GM12878 (cell line): ENCODE data around the gene RNF32. TPM values are rescaled to one million over a fixed set of nuclear protein-coding genes. Genes with fewer than 3 reads are reported as not detected.

Source experiments
- ATAC-seq: fragments of 200-7000 bp; cut with Tn5 transposase; 3 replicates; pipeline ENCODE4 v1.9.1; 2020; ENCODE audit warnings: mild to moderate bottlenecking, moderate library complexity
- BruUV-seq: library from RNA; stranded (reverse); fragments of 400-500 nt; replicated peaks from 2 replicates; lab custom pipeline; 2021; lab: Mats Ljungman, UMichigan
- CTCF ChIA-PET: fragments of 300-600 bp; sonication (Branson Sonifier 250); formaldehyde crosslinking; extraction: SDS; loops from one replicate; lab custom pipeline; 2021; ENCODE audit warnings: inconsistent platforms; lab: Yijun Ruan, JAX
- POLR2A ChIA-PET: fragments of 350-600 bp; formaldehyde crosslinking; extraction: SDS; loops from one replicate; lab custom pipeline; 2021; ENCODE audit warnings: inconsistent platforms; lab: Charles Lee
- RAD21 ChIA-PET: fragments of 300-600 bp; sonication (Branson Sonifier 250); formaldehyde crosslinking; loops from one replicate; lab custom pipeline; 2023; ENCODE audit warnings: antibody characterized with exemption; ENCODE audit not compliant: unreplicated experiment; lab: Charles Lee
- SMC1A ChIA-PET: fragments of 300-600 bp; sonication (Branson Sonifier 250); formaldehyde crosslinking; loops from one replicate; lab custom pipeline; 2023; ENCODE audit not compliant: unreplicated experiment, uncharacterized antibody; lab: Charles Lee
- DNase-seq: peaks from one replicate; pipeline ENCODE4 v3.0.0-alpha.2; 2011; ENCODE audit warnings: low read depth, low spot score
- FAIRE-seq: peaks from 3 replicates; lab custom pipeline; 2011; peaks lifted over from hg19 to GRCh38; lab: Jason Lieb, UNC
- H2AFZ ChIP-seq: 2 replicates; pipeline ENCODE4 v1.6.0; 2011; ENCODE audit warnings: low read depth, low read length, control low read depth; ENCODE audit not compliant: control insufficient read depth
- H3K27ac ChIP-seq: 2 replicates; pipeline ENCODE4 v1.5.1; 2011; ENCODE audit warnings: control low read depth; ENCODE audit not compliant: control insufficient read depth, insufficient read depth
- H3K27me3 ChIP-seq, 2 experiments: replicated peaks in 1 of 2; 2 replicates each; pipeline versions ENCODE4 v1.6.0 to v1.6.1; 2011; ENCODE audit warnings: low read length in 1 of 2; ENCODE audit not compliant: control insufficient read depth in 2 of 2, insufficient read depth in 2 of 2
- H3K36me3 ChIP-seq, 2 experiments: 2 replicates each; pipeline ENCODE4 v1.5.1; 2011; ENCODE audit warnings: low read length in 1 of 2; ENCODE audit not compliant: control insufficient read depth in 2 of 2, insufficient read depth in 2 of 2
- H3K4me1 ChIP-seq: 2 replicates; pipeline ENCODE4 v1.6.1; 2011; ENCODE audit warnings: mild to moderate bottlenecking, low read length, moderate library complexity, mixed read lengths; ENCODE audit not compliant: control insufficient read depth, insufficient read depth
- H3K4me2 ChIP-seq: 2 replicates; pipeline ENCODE4 v1.6.0; 2011; ENCODE audit warnings: control low read depth; ENCODE audit not compliant: control insufficient read depth, insufficient read depth
- H3K4me3 ChIP-seq: fragments of 200-600 bp; sonication (generic); 2 replicates; pipeline ENCODE4 v1.5.1; 2016
- H3K79me2 ChIP-seq: 2 replicates; pipeline ENCODE4 v1.6.0; 2011; ENCODE audit warnings: low read length; ENCODE audit not compliant: control insufficient read depth, insufficient read depth
- H3K9ac ChIP-seq: 2 replicates; pipeline ENCODE4 v1.8.0; 2011; ENCODE audit warnings: low read length, control low read depth, mixed read lengths; ENCODE audit not compliant: control insufficient read depth, insufficient read depth
- H3K9me3 ChIP-seq: replicated peaks from 3 replicates; pipeline ENCODE4 v1.5.1; 2011; ENCODE audit warnings: mild to moderate bottlenecking, low read length; ENCODE audit not compliant: control insufficient read depth, insufficient read depth
- H4K20me1 ChIP-seq: 2 replicates; pipeline ENCODE4 v1.6.0; 2011; ENCODE audit not compliant: control insufficient read depth, insufficient read depth
- BCL3 ChIP-seq: IDR thresholded peaks from 2 replicates; pipeline ENCODE4 v1.6.1; 2011; ENCODE audit warnings: borderline replicate concordance, low read depth, mild to moderate bottlenecking, moderate library complexity, low read length; ENCODE audit not compliant: insufficient read depth, poor library complexity, severe bottlenecking
- CBX5 ChIP-seq: sonication (generic); IDR thresholded peaks from 2 replicates; pipeline ENCODE4 v1.6.1; 2016; ENCODE audit warnings: low read depth, moderate library complexity, mild to moderate bottlenecking, inconsistent platforms
- CREB1 ChIP-seq: IDR thresholded peaks from 2 replicates; pipeline ENCODE4 v1.6.1; 2012; ENCODE audit warnings: low read depth, mild to moderate bottlenecking, inconsistent platforms
- FOXK2 ChIP-seq: fragments of 450-650 bp; IDR thresholded peaks from 2 replicates; pipeline ENCODE4 v1.6.1; 2017; ENCODE audit warnings: mild to moderate bottlenecking, moderate library complexity
- HDAC2 ChIP-seq: fragments of 200-600 bp; sonication (generic); IDR thresholded peaks from 2 replicates; pipeline ENCODE4 v1.6.1; 2017
- MYB ChIP-seq: fragments of 150-350 bp; IDR thresholded peaks from 2 replicates; pipeline ENCODE4 v1.6.1; 2014; ENCODE audit warnings: mild to moderate bottlenecking, low read depth, low read length, borderline replicate concordance
- NFYB ChIP-seq: IDR thresholded peaks from 2 replicates; pipeline ENCODE4 v1.6.1; 2011; ENCODE audit warnings: low read depth, mild to moderate bottlenecking, low read length, improper control_type of control experiment, moderate library complexity; ENCODE audit not compliant: insufficient read depth
- NKRF ChIP-seq: fragments of 450-650 bp; conservative IDR thresholded peaks from 2 replicates; pipeline ENCODE4 v1.6.1; 2017; ENCODE audit warnings: mild to moderate bottlenecking, moderate library complexity
- PAX8 ChIP-seq: fragments of 450-650 bp; IDR thresholded peaks from 2 replicates; pipeline ENCODE4 v1.6.1; 2017; ENCODE audit warnings: mild to moderate bottlenecking, moderate library complexity
- RB1 ChIP-seq: fragments of 450-650 bp; formaldehyde crosslinking; IDR thresholded peaks from 2 replicates; pipeline ENCODE4 v1.6.1; 2017; ENCODE audit warnings: mild to moderate bottlenecking, borderline replicate concordance
- RCOR1 ChIP-seq: conservative IDR thresholded peaks from 2 replicates; pipeline ENCODE4 v1.6.1; 2012; ENCODE audit warnings: low read depth, low read length, improper control_type of control experiment
- ZNF207 ChIP-seq: fragments of 450-650 bp; IDR thresholded peaks from 2 replicates; pipeline ENCODE4 v1.6.1; 2014; ENCODE audit warnings: antibody characterized with exemption, mild to moderate bottlenecking, borderline replicate concordance
- ZNF384 ChIP-seq: IDR thresholded peaks from 2 replicates; pipeline ENCODE4 v1.6.1; 2012; ENCODE audit warnings: low read depth, mild to moderate bottlenecking, low read length, improper control_type of control experiment, borderline replicate concordance
- WGBS: methylation state at CpG from one replicate; pipeline ENCODE4 v1.1.6; 2016; ENCODE audit warnings: low lambda C conversion rate; ENCODE audit not compliant: insufficient replicate concordance, insufficient coverage; ENCODE audit errors: missing lambda C conversion rate; 5-methylcytosine and 5-hydroxymethylcytosine counted together
- in situ Hi-C: fragments of 300-500 bp; cut with MboI; formaldehyde crosslinking; loops from 9 replicates; pipeline ENCODE4 v1.14.3; 2018; ENCODE audit warnings: mixed read lengths
- intact Hi-C: fragments of 100-400 bp; cut with micrococcal nuclease; formaldehyde crosslinking; loops from one replicate; pipeline ENCODE4 v1.14.2; 2022; ENCODE audit not compliant: unreplicated experiment
- polyA plus RNA-seq, 11 experiments: library from polyadenylated mRNA; depleted of rRNA in 4 of 11; unstranded in 6 of 11; stranded (reverse) in 5 of 11; fragments of >200 nt; fragmentation: Nextera tagmentation in 4 of 11; fragmentation: Illumina TruSeq in 1 of 11; extraction: Ambion mirVana in 4 of 11; extraction: Trizol in 1 of 11; gene quantifications; 1 replicate in 1 of 11; 2 replicates in 10 of 11; pipeline versions ENCODE4 v1.2.1 to v1.2.3, GENCODE V29; 2011 to 2016; ENCODE audit warnings: inconsistent platforms in 2 of 11, missing spikeins in 2 of 11, low read depth in 1 of 11
- total RNA-seq, 4 experiments: library from RNA; depleted of rRNA in 3 of 4; stranded (reverse); fragments of >200 nt in 3 of 4; fragmentation: Illumina TruSeq in 1 of 4; extraction: Trizol in 1 of 4; gene quantifications; 2 replicates each; pipeline versions ENCODE4 v1.2.1 to v1.2.3, GENCODE V29; 2013 to 2021

RNF32 gene
- total and polyA plus RNA-seq, 10 of the 15 experiments (the other 5 are each of a cell fraction or from before 2014, with no cell fraction given), result 2.5 to 7.2 (median 3.7) TPM

GRCh38 chr7:156662277-156662676, 21.7 kb downstream of the RNF32 start:
- no peaks in the 10 kb centered on the region; a peak in 1 of 4 replicates for H3K36me3 ChIP-seq
- no peaks in the 10 kb centered on the region for H3K4me1 ChIP-seq
- peak; percentile 52 for ATAC-seq
- H3K4me2 ChIP-seq, result no peak overlapping the region
- peak; percentile 56 for FAIRE-seq
- H3K9me3 ChIP-seq, result no peaks in the 10 kb centered on the region
- SMC1A ChIA-PET, result no interaction called here
- CTCF ChIA-PET, result no interaction called here
- H3K9ac ChIP-seq, result no peak overlapping the region
- H3K4me3 ChIP-seq, result no peak overlapping the region
- POLR2A ChIA-PET, result no interaction called here
- no TSS peak for BruUV-seq
- in situ Hi-C loops, result no loop called here
- no peaks in the 10 kb centered on the region for H4K20me1 ChIP-seq
- 91% methylated on average over 4 of the region's 4 CpGs for WGBS
- H3K27me3 ChIP-seq, result no peaks in the 10 kb centered on the region
- DNase-seq, result no peak
- no peak for TF ChIP-seq RB1
- TF ChIP-seq BCL3, result peak; percentile 13
- no peak for TF ChIP-seq MYB
- TF ChIP-seq, all 136 proteins: peak for 1
- Histone ChIP-seq H3K27ac (no peak overlapping the region), H3K79me2 (no peaks in the 10 kb centered on the region), H2AFZ (no peak overlapping the region)
- RAD21 ChIA-PET, result no interaction called here
- intact Hi-C loops, result no loop called here

- no TSS peak for BruUV-seq
- H3K27me3 ChIP-seq, result no peaks in the 10 kb centered on the region
- FAIRE-seq (no peak), DNase-seq (no peak), ATAC-seq (no peak)
- no peak overlapping the region for H3K4me2 ChIP-seq
- in situ Hi-C loops, result no loop called here
- ChIA-PET SMC1A (no interaction called here), POLR2A (no interaction called here), RAD21 (no interaction called here), CTCF (interaction anchor here (1.5 kb wide), 1 partner anchor 12 kb away, joined by 3 read pairs; no protein-coding TSS in a partner anchor)
- H3K79me2 ChIP-seq, result no peaks in the 10 kb centered on the region
- intact Hi-C loops, result no loop called here
- no peaks in the 10 kb centered on the region for H3K9me3 ChIP-seq
- WGBS, result 97% methylated on average over 4 of the region's 4 CpGs
- no peak overlapping the region for H3K9ac ChIP-seq
- no peaks in the 10 kb centered on the region for H4K20me1 ChIP-seq
- no peak overlapping the region for H2AFZ ChIP-seq
- H3K36me3 ChIP-seq, result no peaks in the 10 kb centered on the region; a peak in 1 of 4 replicates
- no peak overlapping the region for H3K4me3 ChIP-seq
- H3K27ac ChIP-seq, result no peak overlapping the region
- H3K4me1 ChIP-seq, result no peaks in the 10 kb centered on the region
- TF ChIP-seq ZNF384 (no peak), NKRF (no peak), HDAC2 (no peak), FOXK2 (no peak), CBX5 (no peak), RCOR1 (no peak), NFYB (no peak), ZNF207 (no peak), CREB1 (no peak), PAX8 (no peak)
Measured at GRCh38 chr7:156665101-156665500, 24.5 kb downstream of the RNF32 start.
